Astrocyte of the cerebellum (primary cell): ENCODE results near the gene OSER1.
"Not testable (repeated sequence)": the region's sequence is repeated elsewhere in the genome, so short reads cannot be mapped to it uniquely, and the experiment has no call there.

ENCODE experiments used
- DNase-seq: peaks from one replicate; pipeline ENCODE4 v3.0.0-alpha.2; 2011; ENCODE audit warnings: low read depth
- H3K4me3 ChIP-seq: 2 replicates; pipeline ENCODE4 v1.5.1; 2011; ENCODE audit warnings: mild to moderate bottlenecking, low read depth, low read length, moderate library complexity
- CTCF ChIP-seq: IDR thresholded peaks from 2 replicates; pipeline ENCODE4 v1.5.1; 2012; ENCODE audit warnings: low read length, low read depth, moderate library complexity, mild to moderate bottlenecking; ENCODE audit errors: missing control alignments
- in situ Hi-C: cut with HindIII; loops from 2 replicates; pipeline ENCODE4 v1.10.0; 2017; ENCODE audit warnings: low sequenced_read_pairs

OSER1 gene

GRCh38 chr20:44198872-44199271 lies 11.7 kb downstream of the OSER1 start:
- no peak for TF ChIP-seq CTCF
- no peak overlapping the region for H3K4me3 ChIP-seq
- DNase-seq: no peak
- in situ Hi-C loops: loop anchor here (5.0 kb wide), 1 partner anchor 77 kb away; no protein-coding TSS in a partner anchor

- H3K4me3 ChIP-seq: no peak overlapping the region
- in situ Hi-C loops: loop anchor here (5.0 kb wide), 1 partner anchor 74 kb away; no protein-coding TSS in a partner anchor
- DNase-seq: no peak
- peak; percentile 41 for TF ChIP-seq CTCF
Measured at GRCh38 chr20:44196271-44196670, 14.3 kb downstream of the OSER1 start.

GRCh38 chr20:44195605-44196004 lies 15.0 kb downstream of the OSER1 start:
- in situ Hi-C loops: loop anchor here (5.0 kb wide), 1 partner anchor 73 kb away; no protein-coding TSS in a partner anchor
- TF ChIP-seq CTCF: no peak
- DNase-seq: no peak
- H3K4me3 ChIP-seq: no peak overlapping the region

GRCh38 chr20:44193801-44194200 lies 16.8 kb downstream of the OSER1 start:
- no peak for DNase-seq
- no peak for TF ChIP-seq CTCF
- H3K4me3 ChIP-seq: no peak overlapping the region
- in situ Hi-C loops: no loop called here

- H3K4me3 ChIP-seq, in situ Hi-C loops, DNase-seq: not testable (repeated sequence)
Measured at GRCh38 chr20:44191640-44192039, 18.9 kb downstream of the OSER1 start.

- H3K4me3 ChIP-seq, in situ Hi-C loops: not testable (repeated sequence)
- TF ChIP-seq CTCF: peak; percentile 76
- DNase-seq: peak; percentile 84
Measured at GRCh38 chr20:44190197-44190852, 20.2 kb downstream of the OSER1 start.

GRCh38 chr20:44188752-44189151 lies 21.8 kb downstream of the OSER1 start:
- no peak overlapping the region for H3K4me3 ChIP-seq
- TF ChIP-seq CTCF: no peak
- in situ Hi-C loops: no loop called here
- no peak for DNase-seq
